Esophagus muscularis mucosa (tissue), 4 donors: ENCODE measurements around the gene VCL. TPM values are rescaled to one million over a fixed set of nuclear protein-coding genes. Genes with fewer than 3 reads are reported as not detected.
A peak's percentile ranks its signal among the peaks of the same experiment; 100 is the strongest.

Experiments
- DNase-seq: peaks from one replicate; pipeline ENCODE4 v3.0.0-alpha.2; 2017; ENCODE audit errors: extremely low spot score
- H3K27ac ChIP-seq, 4 donors: fragments of 200-600 bp; sonication (generic); replicated peaks in 1 of 4; 1 replicate in 3 of 4; 2 replicates in 1 of 4; pipeline ENCODE4 v1.5.1; 2016 to 2019; ENCODE audit warnings: mild to moderate bottlenecking in 1 of 4
- H3K27me3 ChIP-seq, 4 donors: fragments of 200-600 bp; sonication (generic); one replicate each; pipeline versions ENCODE4 v1.5.1 to v1.6.0; 2016 to 2019
- H3K36me3 ChIP-seq, 4 donors: fragments of 200-600 bp; sonication (generic); one replicate each; pipeline ENCODE4 v1.5.1; 2016 to 2019
- H3K4me1 ChIP-seq, 4 donors: fragments of 200-600 bp; sonication (generic); one replicate each; pipeline ENCODE4 v1.5.1; 2016 to 2019
- H3K4me3 ChIP-seq, 4 donors: fragments of 200-600 bp; sonication (generic); 1 replicate in 2 of 4; 2 replicates in 2 of 4; pipeline ENCODE4 v1.5.1; 2016 to 2019; ENCODE audit warnings: mild to moderate bottlenecking in 4 of 4, moderate library complexity in 1 of 4
- H3K9me3 ChIP-seq, 4 donors: fragments of 200-600 bp; sonication (generic); 1 replicate in 3 of 4; 2 replicates in 1 of 4; pipeline ENCODE4 v1.5.1; 2016 to 2019
- CTCF ChIP-seq, 3 experiments: fragments of 200-600 bp in 2 of 3; fragments of 450-650 bp in 1 of 3; sonication (generic) in 2 of 3; IDR thresholded peaks; one replicate each; pipeline ENCODE4 v1.5.1; 2017 to 2019; ENCODE audit warnings: antibody characterized with exemption in 3 of 3, mild to moderate bottlenecking in 2 of 3, moderate library complexity in 1 of 3
- EP300 ChIP-seq: sonication (generic); formaldehyde crosslinking; IDR thresholded peaks from one replicate; pipeline ENCODE4 v1.6.1; 2017; ENCODE audit warnings: antibody characterized with exemption
- POLR2A ChIP-seq: fragments of 450-650 bp; IDR thresholded peaks from one replicate; pipeline ENCODE4 v1.6.1; 2017; ENCODE audit warnings: antibody characterized with exemption, moderate library complexity, mild to moderate bottlenecking, low read depth
- POLR2AphosphoS5 ChIP-seq, 2 donors: sonication (generic); formaldehyde crosslinking; IDR thresholded peaks; one replicate each; pipeline ENCODE4 v1.6.1; 2017; ENCODE audit warnings: antibody characterized with exemption in 2 of 2
- WGBS: methylation state at CpG from one replicate; pipeline ENCODE4 v1.1.5; 2018; 5-methylcytosine and 5-hydroxymethylcytosine counted together
- intact Hi-C: fragments of 100-400 bp; cut with DNase I; formaldehyde crosslinking; loops from one replicate; pipeline ENCODE4 v1.15.1; 2023
- total RNA-seq, 4 donors: library from RNA; depleted of rRNA; stranded (reverse); fragments of >200 nt; gene quantifications; one replicate each; pipeline versions ENCODE4 v1.1.0 to v1.2.1, GENCODE V29; 2016

Gene VCL
- total RNA-seq, 4 donors from 2014 or later: 412 to 555 (median 448) TPM

- Histone ChIP-seq H3K27me3 (no peaks in the 10 kb centered on the region), H3K4me3 (no peak overlapping the region), H3K36me3 (no peaks in the 10 kb centered on the region), H3K27ac (no peak overlapping the region), H3K4me1 (peaks cover 0 to 14% (median 7%) of the 10 kb centered on the region in 4 donors), H3K9me3 (no peaks in the 10 kb centered on the region)
- no peak for DNase-seq
- TF ChIP-seq CTCF (IDR thresholded peaks at IDR 0.05) (no peak), EP300 (no peak), POLR2A (no peak), POLR2AphosphoS5 (IDR thresholded peaks at IDR 0.05) (no peak)
- WGBS: 74% methylated on average over 4 of the region's 4 CpGs
- intact Hi-C loops: no loop called here
Observed at GRCh38 chr10:73979809-73980433, 18.0 kb upstream of the VCL start.

- Histone ChIP-seq H3K9me3 (no peaks in the 10 kb centered on the region), H3K4me1 (peaks cover 0 to 14% (median 7%) of the 10 kb centered on the region in 4 donors), H3K27ac (no peak overlapping the region), H3K36me3 (no peaks in the 10 kb centered on the region), H3K27me3 (no peaks in the 10 kb centered on the region), H3K4me3 (no peak overlapping the region)
- TF ChIP-seq POLR2AphosphoS5 (IDR thresholded peaks at IDR 0.05) (no peak), POLR2A (no peak), EP300 (no peak), CTCF (IDR thresholded peaks at IDR 0.05) (no peak)
- intact Hi-C loops: no loop called here
- no peak for DNase-seq
- WGBS: 94% methylated on average over 3 of the region's 3 CpGs
Observed at GRCh38 chr10:73981812-73982211, 16.1 kb upstream of the VCL start.

GRCh38 chr10:73983096-73984047 lies 14.5 kb upstream of the VCL start:
- TF ChIP-seq POLR2A (no peak), EP300 (no peak), CTCF (IDR thresholded peaks at IDR 0.05) (no peak), POLR2AphosphoS5 (IDR thresholded peaks at IDR 0.05) (no peak)
- Histone ChIP-seq H3K4me3 (no peak overlapping the region), H3K27me3 (no peaks in the 10 kb centered on the region), H3K4me1 (peaks cover 0 to 14% (median 7%) of the 10 kb centered on the region in 4 donors), H3K36me3 (no peaks in the 10 kb centered on the region), H3K9me3 (no peaks in the 10 kb centered on the region), H3K27ac (peak overlapping the region in 3 of 4 donors; percentile 5 to 18 (median 11))
- DNase-seq: no peak
- WGBS: 56% methylated on average over 8 of the region's 8 CpGs
- intact Hi-C loops: no loop called here

- no peaks in the 10 kb centered on the region for H3K4me1 ChIP-seq
- DNase-seq: no peak
- H3K9me3 ChIP-seq: no peaks in the 10 kb centered on the region
- intact Hi-C loops: no loop called here
- TF ChIP-seq POLR2A (no peak), POLR2AphosphoS5 (IDR thresholded peaks at IDR 0.05) (no peak), CTCF (IDR thresholded peaks at IDR 0.05) (no peak), EP300 (no peak)
- WGBS: 98% methylated on average over 2 of the region's 2 CpGs
- no peaks in the 10 kb centered on the region for H3K36me3 ChIP-seq
- no peak overlapping the region for H3K27ac ChIP-seq
- no peaks in the 10 kb centered on the region for H3K27me3 ChIP-seq
- no peak overlapping the region for H3K4me3 ChIP-seq
Observed at GRCh38 chr10:73989594-73990150, 8.2 kb upstream of the VCL start.
